NCI-H146 treated with DMSO at 0.1 percent for 48 hours (cell line): ENCODE results near the gene MZF1.

ENCODE experiments used
- DNase-seq: peaks from one replicate; lab custom pipeline; 2025; ENCODE audit not compliant: unreplicated experiment; lab: John Stamatoyannopoulos, UW

Gene MZF1

GRCh38 chr19:58556622-58557220, 16.4 kb downstream of the MZF1 start:
- DNase-seq: no peak

GRCh38 chr19:58555920-58556621, 17.1 kb downstream of the MZF1 start:
- DNase-seq: no peak

- DNase-seq: no peak
Observed at GRCh38 chr19:58555369-58555885, 17.7 kb downstream of the MZF1 start.

- DNase-seq: no peak
Observed at GRCh38 chr19:58554494-58555368, 18.4 kb downstream of the MZF1 start, which contains the start of gene CHMP2A. TSS of gene CHMP2A (minus strand) at chr19:58555105. CDS start at chr19:58554212, 893 bp downstream.

GRCh38 chr19:58553799-58554493, 19.2 kb downstream of the MZF1 start:
- no peak for DNase-seq

- no peak for DNase-seq
Observed at GRCh38 chr19:58552655-58553054, 20.5 kb downstream of the MZF1 start.

- DNase-seq: no peak
Observed at GRCh38 chr19:58551577-58552471, 21.3 kb downstream of the MZF1 start.

- no peak for DNase-seq
Observed at GRCh38 chr19:58551123-58551497, 22.0 kb downstream of the MZF1 start.

- DNase-seq: no peak
Observed at GRCh38 chr19:58550362-58551122, 22.6 kb downstream of the MZF1 start.

- no peak for DNase-seq
Observed at GRCh38 chr19:58549664-58550361, 23.3 kb downstream of the MZF1 start.

- no peak for DNase-seq
Observed at GRCh38 chr19:58548859-58549663, 24.1 kb downstream of the MZF1 start.

- DNase-seq: no peak
Observed at GRCh38 chr19:58547323-58548312, 25.5 kb downstream of the MZF1 start.

- no peak for DNase-seq
Observed at GRCh38 chr19:58546019-58546530, 27.1 kb downstream of the MZF1 start.

GRCh38 chr19:58545286-58546018, 27.7 kb downstream of the MZF1 start:
- no peak for DNase-seq

- no peak for DNase-seq
Observed at GRCh38 chr19:58544591-58545285, 28.4 kb downstream of the MZF1 start.
